Measurements from ENCODE around the gene SHROOM4. TPM values are rescaled to one million over a fixed set of nuclear protein-coding genes. Genes with fewer than 3 reads are reported as not detected.

The SHROOM4 gene
- total and polyA plus RNA-seq, 4 donors = 0.62 to 2.3 (median 0.93) TPM

DNA sequence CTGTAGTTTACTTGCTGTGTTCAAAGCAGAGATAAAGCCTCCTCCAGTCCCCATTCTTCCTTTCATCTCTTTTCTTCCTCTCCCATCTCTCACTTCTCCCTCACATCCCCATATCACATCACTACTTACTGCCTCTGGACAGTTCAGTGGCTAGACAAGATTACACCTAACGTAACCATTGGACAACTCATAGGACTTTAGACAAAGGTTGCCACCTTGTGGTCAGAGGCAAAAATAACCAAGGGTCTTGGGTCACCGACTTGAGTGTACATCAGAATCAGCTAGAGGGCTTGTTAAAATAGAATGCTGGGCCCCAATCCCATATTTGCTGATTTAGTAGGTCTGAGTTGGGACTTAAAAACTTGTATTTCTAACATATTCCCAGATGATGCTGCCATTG, 234.0 kb downstream of the SHROOM4 start:
- Histone ChIP-seq H3K9me3 (ENCODE audit: control insufficient read depth in 4 of 4, low read length in 3 of 4) (peaks cover 0 to 2% (median 0%) of the 10 kb centered on the region in 4 donors), H3K4me1 (ENCODE audit: control insufficient read depth in 4 of 4, insufficient read depth in 4 of 4, low read length in 3 of 4) (no peaks in the 10 kb centered on the region), H3K9ac (ENCODE audit: low read depth in 1 of 2, low read length in 2 of 2) (no peak overlapping the region), H3K27ac (ENCODE audit: low read depth in 1 of 2, low read length in 2 of 2) (no peak overlapping the region), H3K27me3 (ENCODE audit: control insufficient read depth in 4 of 4, insufficient read depth in 4 of 4, low read length in 3 of 4) (peaks cover 0 to 2% (median 0%) of the 10 kb centered on the region in 4 donors), H3K4me3 (ENCODE audit: low read depth in 1 of 3, low read length in 3 of 3) (no peak overlapping the region), H3K36me3 (ENCODE audit: control insufficient read depth in 4 of 4, insufficient read depth in 3 of 4, low read depth in 1 of 4, low read length in 3 of 4) (no peaks in the 10 kb centered on the region)
- no peak for DNase-seq (ENCODE audit: low spot score)
- 4% methylated on average over 2 of the region's 2 CpGs for WGBS
- TF ChIP-seq GABPA (IDR thresholded peaks at IDR 0.05 in 1 of 2, conservative IDR thresholded peaks at IDR 0.05 in 1 of 2) = no peak
- TF ChIP-seq HNF4G (IDR thresholded peaks at IDR 0.05) = no peak
- TF ChIP-seq, protein P1, sequence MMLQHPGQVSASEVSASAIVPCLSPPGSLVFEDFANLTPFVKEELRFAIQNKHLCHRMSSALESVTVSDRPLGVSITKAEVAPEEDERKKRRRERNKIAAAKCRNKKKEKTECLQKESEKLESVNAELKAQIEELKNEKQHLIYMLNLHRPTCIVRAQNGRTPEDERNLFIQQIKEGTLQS (IDR thresholded peaks at IDR 0.05) = no peak
- TF ChIP-seq, protein P2, sequence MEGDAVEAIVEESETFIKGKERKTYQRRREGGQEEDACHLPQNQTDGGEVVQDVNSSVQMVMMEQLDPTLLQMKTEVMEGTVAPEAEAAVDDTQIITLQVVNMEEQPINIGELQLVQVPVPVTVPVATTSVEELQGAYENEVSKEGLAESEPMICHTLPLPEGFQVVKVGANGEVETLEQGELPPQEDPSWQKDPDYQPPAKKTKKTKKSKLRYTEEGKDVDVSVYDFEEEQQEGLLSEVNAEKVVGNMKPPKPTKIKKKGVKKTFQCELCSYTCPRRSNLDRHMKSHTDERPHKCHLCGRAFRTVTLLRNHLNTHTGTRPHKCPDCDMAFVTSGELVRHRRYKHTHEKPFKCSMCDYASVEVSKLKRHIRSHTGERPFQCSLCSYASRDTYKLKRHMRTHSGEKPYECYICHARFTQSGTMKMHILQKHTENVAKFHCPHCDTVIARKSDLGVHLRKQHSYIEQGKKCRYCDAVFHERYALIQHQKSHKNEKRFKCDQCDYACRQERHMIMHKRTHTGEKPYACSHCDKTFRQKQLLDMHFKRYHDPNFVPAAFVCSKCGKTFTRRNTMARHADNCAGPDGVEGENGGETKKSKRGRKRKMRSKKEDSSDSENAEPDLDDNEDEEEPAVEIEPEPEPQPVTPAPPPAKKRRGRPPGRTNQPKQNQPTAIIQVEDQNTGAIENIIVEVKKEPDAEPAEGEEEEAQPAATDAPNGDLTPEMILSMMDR (IDR thresholded peaks at IDR 0.05; ENCODE audit: low read depth, low read length, missing input control) = peak; percentile 45
- TF ChIP-seq FOXA1 (IDR thresholded peaks at IDR 0.05) = no peak
- TF ChIP-seq, protein P3, sequence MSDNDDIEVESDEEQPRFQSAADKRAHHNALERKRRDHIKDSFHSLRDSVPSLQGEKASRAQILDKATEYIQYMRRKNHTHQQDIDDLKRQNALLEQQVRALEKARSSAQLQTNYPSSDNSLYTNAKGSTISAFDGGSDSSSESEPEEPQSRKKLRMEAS (IDR thresholded peaks at IDR 0.05) = no peak
- TF ChIP-seq JUND (IDR thresholded peaks at IDR 0.05) = no peak
- TF ChIP-seq TAF1 (conservative IDR thresholded peaks at IDR 0.05) = no peak
- peak in 1 of 2 donors; percentile 25 for TF ChIP-seq HNF4A (conservative IDR thresholded peaks at IDR 0.05)
- no peak for TF ChIP-seq RXRA (IDR thresholded peaks at IDR 0.05)
- no peak for TF ChIP-seq NR2F2 (IDR thresholded peaks at IDR 0.05)
- peak; percentile 71 to 88 for TF ChIP-seq RAD21 (IDR thresholded peaks at IDR 0.05)
- no peak for TF ChIP-seq YY1 (IDR thresholded peaks at IDR 0.05)
- no peak for TF ChIP-seq FOXA2 (IDR thresholded peaks at IDR 0.05)
- no peak for TF ChIP-seq EGR1 (IDR thresholded peaks at IDR 0.05; ENCODE audit: low read depth in 2 of 2)
- TF ChIP-seq SP1 (IDR thresholded peaks at IDR 0.05) = no peak

DNA sequence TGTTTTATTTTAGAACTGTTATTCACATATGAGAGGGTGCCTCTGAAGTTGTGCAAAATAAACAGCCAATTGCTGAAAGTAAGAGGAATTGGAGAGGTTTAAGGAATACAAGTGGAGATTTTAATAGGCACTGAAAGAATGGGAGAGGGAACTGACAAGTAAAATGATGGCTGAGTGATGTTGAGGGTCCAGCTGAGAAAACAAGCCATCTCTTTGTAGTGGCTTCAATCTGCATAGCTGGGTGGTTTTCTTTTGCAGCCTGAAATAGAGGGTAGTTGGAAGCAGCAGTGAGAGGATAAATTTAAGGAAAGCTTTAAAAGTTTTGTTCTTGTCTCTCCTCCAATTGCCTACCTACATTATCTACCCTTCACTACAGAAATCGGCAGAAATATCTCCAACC, 236.7 kb downstream of the SHROOM4 start:
- Histone ChIP-seq H3K27ac (ENCODE audit: low read depth in 1 of 2, low read length in 2 of 2) (no peak overlapping the region), H3K9me3 (ENCODE audit: control insufficient read depth in 4 of 4, low read length in 3 of 4) (no peaks in the 10 kb centered on the region), H3K9ac (ENCODE audit: low read depth in 1 of 2, low read length in 2 of 2) (no peak overlapping the region), H3K4me3 (ENCODE audit: low read depth in 1 of 3, low read length in 3 of 3) (no peak overlapping the region), H3K4me1 (ENCODE audit: control insufficient read depth in 4 of 4, insufficient read depth in 4 of 4, low read length in 3 of 4) (no peaks in the 10 kb centered on the region), H3K36me3 (ENCODE audit: control insufficient read depth in 4 of 4, insufficient read depth in 3 of 4, low read depth in 1 of 4, low read length in 3 of 4) (no peaks in the 10 kb centered on the region), H3K27me3 (ENCODE audit: control insufficient read depth in 4 of 4, insufficient read depth in 4 of 4, low read length in 3 of 4) (peaks cover 0 to 2% (median 0%) of the 10 kb centered on the region in 4 donors)
- TF ChIP-seq, protein P2 (IDR thresholded peaks at IDR 0.05; ENCODE audit: low read depth, low read length, missing input control) = no peak
- TF ChIP-seq TAF1 (conservative IDR thresholded peaks at IDR 0.05) = no peak
- TF ChIP-seq NR2F2 (IDR thresholded peaks at IDR 0.05) = no peak
- TF ChIP-seq HNF4A (conservative IDR thresholded peaks at IDR 0.05) = no peak
- TF ChIP-seq RAD21 (IDR thresholded peaks at IDR 0.05) = no peak
- TF ChIP-seq FOXA1 (IDR thresholded peaks at IDR 0.05) = no peak
- no peak for TF ChIP-seq HNF4G (IDR thresholded peaks at IDR 0.05)
- TF ChIP-seq EGR1 (IDR thresholded peaks at IDR 0.05; ENCODE audit: low read depth in 2 of 2) = no peak
- TF ChIP-seq RXRA (IDR thresholded peaks at IDR 0.05) = no peak
- no peak for TF ChIP-seq JUND (IDR thresholded peaks at IDR 0.05)
- TF ChIP-seq, protein P3 (IDR thresholded peaks at IDR 0.05) = no peak
- no peak for TF ChIP-seq FOXA2 (IDR thresholded peaks at IDR 0.05)
- TF ChIP-seq, protein P4, sequence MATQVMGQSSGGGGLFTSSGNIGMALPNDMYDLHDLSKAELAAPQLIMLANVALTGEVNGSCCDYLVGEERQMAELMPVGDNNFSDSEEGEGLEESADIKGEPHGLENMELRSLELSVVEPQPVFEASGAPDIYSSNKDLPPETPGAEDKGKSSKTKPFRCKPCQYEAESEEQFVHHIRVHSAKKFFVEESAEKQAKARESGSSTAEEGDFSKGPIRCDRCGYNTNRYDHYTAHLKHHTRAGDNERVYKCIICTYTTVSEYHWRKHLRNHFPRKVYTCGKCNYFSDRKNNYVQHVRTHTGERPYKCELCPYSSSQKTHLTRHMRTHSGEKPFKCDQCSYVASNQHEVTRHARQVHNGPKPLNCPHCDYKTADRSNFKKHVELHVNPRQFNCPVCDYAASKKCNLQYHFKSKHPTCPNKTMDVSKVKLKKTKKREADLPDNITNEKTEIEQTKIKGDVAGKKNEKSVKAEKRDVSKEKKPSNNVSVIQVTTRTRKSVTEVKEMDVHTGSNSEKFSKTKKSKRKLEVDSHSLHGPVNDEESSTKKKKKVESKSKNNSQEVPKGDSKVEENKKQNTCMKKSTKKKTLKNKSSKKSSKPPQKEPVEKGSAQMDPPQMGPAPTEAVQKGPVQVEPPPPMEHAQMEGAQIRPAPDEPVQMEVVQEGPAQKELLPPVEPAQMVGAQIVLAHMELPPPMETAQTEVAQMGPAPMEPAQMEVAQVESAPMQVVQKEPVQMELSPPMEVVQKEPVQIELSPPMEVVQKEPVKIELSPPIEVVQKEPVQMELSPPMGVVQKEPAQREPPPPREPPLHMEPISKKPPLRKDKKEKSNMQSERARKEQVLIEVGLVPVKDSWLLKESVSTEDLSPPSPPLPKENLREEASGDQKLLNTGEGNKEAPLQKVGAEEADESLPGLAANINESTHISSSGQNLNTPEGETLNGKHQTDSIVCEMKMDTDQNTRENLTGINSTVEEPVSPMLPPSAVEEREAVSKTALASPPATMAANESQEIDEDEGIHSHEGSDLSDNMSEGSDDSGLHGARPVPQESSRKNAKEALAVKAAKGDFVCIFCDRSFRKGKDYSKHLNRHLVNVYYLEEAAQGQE (IDR thresholded peaks at IDR 0.05) = no peak
- no peak for TF ChIP-seq SP1 (IDR thresholded peaks at IDR 0.05)
- TF ChIP-seq GABPA (IDR thresholded peaks at IDR 0.05 in 1 of 2, conservative IDR thresholded peaks at IDR 0.05 in 1 of 2) = no peak
- TF ChIP-seq, protein P1 (IDR thresholded peaks at IDR 0.05) = no peak
- TF ChIP-seq, protein P5, sequence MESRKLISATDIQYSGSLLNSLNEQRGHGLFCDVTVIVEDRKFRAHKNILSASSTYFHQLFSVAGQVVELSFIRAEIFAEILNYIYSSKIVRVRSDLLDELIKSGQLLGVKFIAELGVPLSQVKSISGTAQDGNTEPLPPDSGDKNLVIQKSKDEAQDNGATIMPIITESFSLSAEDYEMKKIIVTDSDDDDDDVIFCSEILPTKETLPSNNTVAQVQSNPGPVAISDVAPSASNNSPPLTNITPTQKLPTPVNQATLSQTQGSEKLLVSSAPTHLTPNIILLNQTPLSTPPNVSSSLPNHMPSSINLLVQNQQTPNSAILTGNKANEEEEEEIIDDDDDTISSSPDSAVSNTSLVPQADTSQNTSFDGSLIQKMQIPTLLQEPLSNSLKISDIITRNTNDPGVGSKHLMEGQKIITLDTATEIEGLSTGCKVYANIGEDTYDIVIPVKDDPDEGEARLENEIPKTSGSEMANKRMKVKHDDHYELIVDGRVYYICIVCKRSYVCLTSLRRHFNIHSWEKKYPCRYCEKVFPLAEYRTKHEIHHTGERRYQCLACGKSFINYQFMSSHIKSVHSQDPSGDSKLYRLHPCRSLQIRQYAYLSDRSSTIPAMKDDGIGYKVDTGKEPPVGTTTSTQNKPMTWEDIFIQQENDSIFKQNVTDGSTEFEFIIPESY (IDR thresholded peaks at IDR 0.05) = no peak
- no peak for DNase-seq (ENCODE audit: low spot score)
- 70% methylated on average over 1 of the region's 1 CpG for WGBS

All from liver (tissue), 9 donors.